MM.1S (cell line): ENCODE results near the gene SELENOF.

Experiments used
- EZH2 ChIP-seq: fragments of 300-600 bp; sonication (generic); optimal IDR thresholded peaks from 2 replicates; pipeline ENCODE3; 2017; ENCODE audit warnings: low read depth, mild to moderate bottlenecking, antibody characterized with exemption, low read length, mixed read lengths
- TF ChIP-seq, protein P1 (sequence below): fragments of 300-600 bp; sonication (generic); IDR thresholded peaks from 2 replicates; pipeline ENCODE4 v1.5.1; 2016; ENCODE audit warnings: antibody characterized with exemption, low read length, mixed read lengths

DNA sequence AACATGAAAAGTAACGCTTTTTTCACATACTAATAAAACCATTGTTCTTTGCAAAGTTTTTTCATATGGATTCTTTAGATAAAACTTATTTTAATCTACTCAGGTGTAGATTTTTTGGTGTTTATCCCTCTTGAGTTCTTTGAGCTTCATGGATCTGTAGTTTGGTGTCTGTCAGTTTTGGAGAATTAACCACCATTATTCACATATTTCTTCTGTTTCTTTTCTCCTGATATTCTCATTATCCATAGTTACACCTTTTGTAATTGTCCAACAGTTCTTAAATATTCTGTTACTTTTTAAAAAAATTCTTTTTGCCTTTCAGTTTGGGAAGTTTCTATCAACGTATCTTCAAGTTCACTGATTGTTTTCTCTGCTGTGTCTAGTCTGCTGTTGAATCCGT lies 19.1 kb upstream of the SELENOF start:
- no peak for TF ChIP-seq EZH2
- TF ChIP-seq, protein P1, sequence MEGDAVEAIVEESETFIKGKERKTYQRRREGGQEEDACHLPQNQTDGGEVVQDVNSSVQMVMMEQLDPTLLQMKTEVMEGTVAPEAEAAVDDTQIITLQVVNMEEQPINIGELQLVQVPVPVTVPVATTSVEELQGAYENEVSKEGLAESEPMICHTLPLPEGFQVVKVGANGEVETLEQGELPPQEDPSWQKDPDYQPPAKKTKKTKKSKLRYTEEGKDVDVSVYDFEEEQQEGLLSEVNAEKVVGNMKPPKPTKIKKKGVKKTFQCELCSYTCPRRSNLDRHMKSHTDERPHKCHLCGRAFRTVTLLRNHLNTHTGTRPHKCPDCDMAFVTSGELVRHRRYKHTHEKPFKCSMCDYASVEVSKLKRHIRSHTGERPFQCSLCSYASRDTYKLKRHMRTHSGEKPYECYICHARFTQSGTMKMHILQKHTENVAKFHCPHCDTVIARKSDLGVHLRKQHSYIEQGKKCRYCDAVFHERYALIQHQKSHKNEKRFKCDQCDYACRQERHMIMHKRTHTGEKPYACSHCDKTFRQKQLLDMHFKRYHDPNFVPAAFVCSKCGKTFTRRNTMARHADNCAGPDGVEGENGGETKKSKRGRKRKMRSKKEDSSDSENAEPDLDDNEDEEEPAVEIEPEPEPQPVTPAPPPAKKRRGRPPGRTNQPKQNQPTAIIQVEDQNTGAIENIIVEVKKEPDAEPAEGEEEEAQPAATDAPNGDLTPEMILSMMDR = no peak
